Iris pigment epithelial cell (primary cell): ENCODE data around the gene NR2C2.

Experiments used
- DNase-seq: peaks from one replicate; pipeline ENCODE4 v3.0.0-alpha.2; 2011; ENCODE audit warnings: low read depth

Gene NR2C2

DNA sequence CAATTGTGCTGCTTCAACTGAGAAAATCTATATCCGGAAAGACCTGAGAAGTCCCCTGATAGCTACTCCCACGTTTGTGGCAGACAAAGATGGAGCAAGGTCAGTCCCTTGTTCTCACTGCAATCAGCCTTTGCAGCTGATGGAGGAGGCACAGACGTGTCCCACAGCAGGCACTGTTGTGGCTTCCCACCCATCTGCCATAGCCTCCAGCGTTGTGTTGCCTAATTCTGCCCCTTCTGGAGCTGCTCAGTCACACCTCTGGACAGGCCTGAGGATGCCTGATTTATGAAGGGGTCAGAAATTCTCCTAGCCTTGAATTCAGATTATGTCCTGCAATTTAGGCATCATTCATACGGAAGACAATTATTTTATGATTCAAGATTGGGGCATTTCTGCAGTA lies 75.9 kb downstream of the NR2C2 start:
- DNase-seq: no peak

DNA sequence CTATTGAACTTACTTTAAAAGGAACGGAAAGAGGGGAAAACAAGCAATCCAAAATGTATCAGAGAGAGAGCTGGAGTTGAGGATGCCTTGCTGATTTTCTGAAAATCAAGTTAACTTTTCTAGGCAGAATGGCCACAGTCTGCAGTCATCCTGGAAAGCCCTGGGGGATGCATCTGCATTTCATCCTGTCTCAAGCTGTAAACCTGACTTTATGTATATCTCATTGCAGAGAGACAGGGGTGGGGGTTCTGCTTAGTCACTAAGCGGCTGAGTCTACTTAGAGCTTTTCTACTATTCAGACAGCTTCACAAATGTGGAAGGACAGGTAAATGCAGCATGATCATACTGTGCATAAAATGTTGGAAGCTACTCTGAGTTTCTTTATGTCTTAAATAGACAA lies 76.3 kb downstream of the NR2C2 start:
- DNase-seq: no peak

DNA sequence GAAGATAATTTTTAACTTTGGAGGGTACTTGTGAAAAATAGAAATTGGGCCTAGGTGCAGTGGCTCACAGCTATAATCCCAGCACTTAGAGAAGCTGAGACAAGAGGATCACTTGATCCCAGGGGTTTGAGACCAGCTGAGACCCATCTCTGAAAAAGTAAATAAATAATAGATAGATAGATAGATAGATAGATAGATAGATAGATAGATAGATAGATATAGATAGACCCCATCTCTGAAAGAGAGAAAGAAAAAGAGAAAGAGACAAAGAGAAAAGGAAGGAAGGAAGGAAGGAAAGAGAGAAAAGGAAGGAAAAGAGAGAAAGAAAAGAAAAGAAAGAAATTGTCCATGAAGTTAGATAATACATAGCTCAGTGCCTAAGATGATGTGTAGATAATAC lies 82.2 kb downstream of the NR2C2 start:
- DNase-seq: no peak

DNA sequence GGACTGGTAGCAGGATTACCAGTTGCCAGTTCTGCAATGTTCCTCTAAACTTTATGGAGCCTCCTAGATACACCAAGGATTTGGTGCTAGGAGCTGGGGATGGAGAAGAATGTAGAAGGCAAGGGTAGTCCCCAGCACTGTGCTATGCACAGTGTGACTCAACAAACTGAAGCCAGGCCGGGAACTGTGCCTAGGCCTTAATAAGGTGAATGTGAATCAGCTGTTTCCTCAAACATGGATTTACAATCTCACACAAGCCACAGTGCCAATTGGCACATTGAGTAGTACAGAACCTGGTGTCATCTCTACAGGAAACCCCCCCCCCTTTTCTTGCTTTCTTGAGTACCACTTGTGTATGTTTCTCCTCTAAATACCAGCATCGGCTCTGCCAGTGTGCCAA lies 85.3 kb downstream of the NR2C2 start:
- no peak for DNase-seq

DNA sequence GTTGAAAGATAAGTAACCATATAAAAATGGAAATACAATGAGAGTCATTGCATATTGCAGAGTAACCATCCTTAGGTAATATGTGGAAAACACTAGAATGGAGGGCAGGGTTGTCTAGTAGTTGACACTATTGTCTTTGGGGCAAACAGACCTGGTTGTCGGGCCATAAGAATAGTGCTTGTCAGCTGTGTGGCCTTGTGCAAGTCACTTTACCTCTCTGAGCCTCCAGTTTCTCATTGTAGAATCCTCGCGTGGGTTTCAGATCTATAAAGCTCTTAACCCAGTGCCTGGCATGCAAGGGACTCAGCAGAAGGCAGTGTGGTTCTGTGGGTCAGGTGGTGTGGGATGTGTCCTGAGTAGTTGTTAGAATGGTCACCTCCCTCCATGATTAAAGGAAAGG lies 85.7 kb downstream of the NR2C2 start:
- no peak for DNase-seq

DNA sequence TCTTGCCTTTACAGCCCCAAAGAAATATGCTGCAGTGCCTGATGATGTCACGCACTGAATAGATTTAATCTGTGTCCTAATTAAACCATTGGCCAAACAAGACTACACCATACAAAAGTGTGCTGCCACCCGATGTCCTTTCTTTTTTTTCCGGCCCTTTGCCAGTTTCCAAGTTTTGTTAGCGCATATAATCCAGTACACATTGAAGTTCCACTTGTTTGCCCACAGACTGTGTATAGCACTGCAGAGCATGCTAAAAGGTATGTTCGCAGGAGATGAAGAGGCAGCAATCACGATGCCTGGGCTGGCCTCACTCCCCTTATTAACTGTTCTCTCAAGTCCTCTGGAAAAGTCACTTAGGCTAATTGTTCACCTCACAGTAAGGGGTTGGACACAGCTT lies 90.9 kb downstream of the NR2C2 start:
- no peak for DNase-seq

DNA sequence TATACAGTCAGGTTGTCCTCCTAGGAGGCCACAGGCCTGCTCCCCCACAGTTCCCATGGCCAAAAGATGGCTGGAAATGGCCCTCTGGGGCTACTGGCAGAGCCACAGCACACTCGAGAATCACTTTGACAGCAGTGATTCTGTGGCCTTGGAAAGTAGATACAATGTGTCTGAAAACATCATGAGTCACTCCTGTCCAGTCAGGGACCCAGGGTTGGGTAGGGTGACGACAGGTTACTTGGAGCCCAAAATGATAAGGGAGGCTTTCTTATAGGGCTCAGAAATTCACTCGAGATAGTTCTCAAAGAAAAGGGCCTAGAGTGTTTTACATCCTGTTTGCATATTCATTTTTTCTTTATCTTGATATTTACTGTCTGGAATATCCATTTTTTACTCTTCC lies 93.5 kb downstream of the NR2C2 start:
- DNase-seq: peak; percentile 30

DNA sequence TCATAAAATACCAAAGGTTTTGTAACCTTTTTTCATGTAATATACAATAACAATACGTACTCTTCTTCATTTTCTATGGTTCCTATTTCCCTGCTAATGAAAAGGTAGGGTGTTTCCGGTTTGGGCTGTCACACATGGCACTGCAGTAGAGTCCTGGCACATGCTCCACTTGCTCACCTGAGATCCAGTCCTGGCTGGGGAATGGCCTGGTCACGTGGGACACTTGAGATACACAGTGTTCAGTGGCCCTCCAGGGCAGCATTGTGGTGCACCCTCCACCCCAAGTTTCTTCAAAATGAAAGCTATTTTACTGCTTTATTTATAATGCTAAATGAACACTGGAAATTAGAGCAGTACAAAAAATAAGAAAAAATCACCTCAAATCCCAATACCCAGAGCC lies 94.6 kb downstream of the NR2C2 start:
- DNase-seq: no peak

DNA sequence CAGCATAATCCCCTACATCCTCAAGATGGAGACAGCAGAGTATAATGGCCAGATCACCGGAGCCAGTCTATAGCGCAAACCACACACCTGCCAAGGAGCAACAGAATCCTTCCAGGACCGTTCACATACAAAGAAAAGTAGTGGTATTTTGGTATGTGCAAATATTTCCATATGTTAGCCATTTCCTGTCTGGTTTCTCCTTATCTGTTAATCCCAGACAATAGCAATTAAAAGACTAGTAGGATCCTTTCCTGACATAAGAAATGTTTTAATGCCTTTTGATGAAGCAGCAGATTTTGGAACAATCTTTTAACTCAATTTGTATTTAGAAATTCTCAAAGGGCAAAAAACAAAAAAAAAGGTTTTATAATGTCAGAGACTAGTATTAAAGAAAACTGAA lies 95.6 kb downstream of the NR2C2 start:
- peak; percentile 39 for DNase-seq

DNA sequence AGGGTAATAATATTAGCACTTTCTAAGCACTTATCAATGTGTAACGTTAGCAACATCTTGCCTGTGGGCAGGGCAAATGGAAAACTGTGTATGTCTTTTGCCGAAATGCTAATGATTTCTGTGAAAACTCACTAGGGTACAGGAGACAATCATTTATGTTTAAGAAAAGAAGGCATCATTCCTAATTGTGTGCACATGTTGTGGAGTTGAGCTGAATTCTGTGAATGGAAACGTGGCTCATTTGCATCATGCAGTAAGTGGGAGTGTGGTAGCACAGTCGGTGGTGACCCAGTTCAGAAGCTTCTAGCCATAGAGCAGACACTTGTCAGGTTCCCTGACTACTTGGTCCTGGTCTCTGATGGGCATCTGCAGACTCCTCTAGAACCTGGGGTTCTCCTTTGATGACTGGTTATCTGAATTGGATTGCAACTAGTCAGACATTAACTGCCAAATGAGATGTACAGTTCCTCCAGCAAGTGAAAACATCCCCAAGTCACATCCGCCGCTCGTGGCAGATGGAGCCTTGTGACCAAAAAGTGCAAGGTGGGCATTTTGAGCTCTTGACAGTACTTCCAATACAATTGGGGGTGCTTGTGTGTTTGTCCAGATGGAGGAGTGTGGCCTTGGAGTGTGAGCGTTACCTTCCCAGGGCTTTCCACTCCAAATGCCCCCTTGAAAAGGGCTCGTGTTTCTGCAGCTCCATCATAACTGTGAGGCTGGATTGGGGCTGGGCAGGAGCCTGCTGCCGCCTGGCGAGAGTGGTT lies 96.2 kb downstream of the NR2C2 start:
- no peak for DNase-seq

DNA sequence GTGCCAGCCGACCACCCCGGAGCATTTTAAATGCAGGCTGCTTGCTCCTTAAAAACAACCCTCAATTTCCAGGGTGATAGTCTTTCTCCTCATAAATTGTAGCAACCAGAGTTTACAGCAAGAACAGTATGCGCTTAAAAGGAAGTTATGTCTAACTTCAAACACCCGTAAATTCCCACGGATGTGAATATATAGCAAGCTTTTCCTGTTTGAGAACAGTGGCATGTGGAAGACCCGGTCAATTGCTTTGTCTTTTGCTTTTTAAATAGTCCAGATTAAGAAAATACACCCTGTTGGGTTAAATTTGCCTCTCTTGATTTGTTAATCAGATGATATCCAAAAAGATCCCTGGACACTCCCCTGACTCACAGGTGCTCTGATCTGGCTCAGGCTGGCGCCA lies 96.9 kb downstream of the NR2C2 start:
- DNase-seq: no peak

DNA sequence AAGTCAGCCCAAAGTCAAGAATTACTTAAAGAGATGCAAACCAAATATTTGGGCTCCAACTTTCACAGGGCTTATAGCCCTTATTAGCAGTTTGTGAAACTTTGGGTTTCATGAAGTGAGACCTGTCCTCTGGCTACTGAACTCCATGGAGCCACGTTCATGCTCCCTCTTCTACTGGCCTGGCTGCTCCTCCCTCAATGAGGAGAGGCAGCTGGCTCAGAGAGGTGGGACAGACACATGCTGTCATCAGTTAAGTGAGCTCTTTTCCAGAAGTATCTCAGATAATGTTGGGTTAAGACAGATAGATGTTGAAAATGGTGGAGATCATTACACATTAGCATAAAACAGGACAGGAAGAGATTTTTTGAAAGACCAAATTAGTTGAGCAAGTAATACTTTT lies 98.3 kb downstream of the NR2C2 start:
- no peak for DNase-seq

DNA sequence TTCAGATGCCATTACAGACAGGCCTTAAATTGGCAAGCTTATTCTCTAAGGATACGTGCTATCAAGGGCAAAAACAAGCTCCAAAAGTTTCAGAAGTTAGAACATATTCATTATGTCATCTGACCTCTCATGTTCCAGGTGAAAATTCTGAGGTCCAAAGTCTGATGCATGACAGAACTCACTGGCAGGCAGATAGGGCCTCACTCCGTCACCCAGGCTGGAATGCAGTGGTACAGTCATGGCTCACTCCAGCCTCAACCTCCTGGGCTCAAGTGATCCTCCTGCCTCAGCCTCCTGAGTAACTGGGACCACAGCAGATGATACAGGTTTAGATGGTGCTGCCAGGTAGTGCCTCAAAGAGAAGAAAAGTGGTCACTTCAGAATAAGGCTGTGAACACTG lies 102.2 kb downstream of the NR2C2 start:
- no peak for DNase-seq

DNA sequence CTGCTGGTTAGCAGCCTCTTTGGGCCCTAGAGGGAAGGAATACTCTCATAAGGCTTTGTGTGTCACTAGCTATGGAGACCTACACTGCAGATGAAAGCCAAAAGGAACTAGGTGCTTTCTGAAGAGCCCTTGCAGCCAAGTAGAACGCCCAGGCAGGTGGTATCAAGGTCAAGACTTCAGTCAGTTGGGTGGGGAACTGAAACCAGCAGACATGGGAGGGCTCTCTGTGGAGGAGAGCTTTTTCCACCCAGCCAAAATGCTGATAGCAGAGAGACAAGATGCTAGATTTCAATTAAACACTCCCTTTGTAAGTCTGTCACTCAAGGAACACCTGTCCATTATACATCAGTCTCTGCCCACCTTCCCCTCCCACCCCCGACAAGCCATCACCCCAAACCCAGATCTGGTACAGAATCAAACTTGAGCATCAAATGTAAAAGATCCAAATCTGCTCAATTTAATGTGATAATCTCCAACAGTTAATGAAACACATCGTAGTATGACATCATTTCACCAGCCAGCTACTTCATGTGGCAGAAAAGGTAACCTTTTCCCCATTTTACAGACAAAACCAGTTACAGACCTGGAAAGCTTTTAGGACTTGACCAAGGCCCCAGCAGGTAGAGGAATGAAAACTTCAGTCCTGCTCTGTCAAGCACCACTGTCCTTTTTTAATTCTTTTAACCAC lies 103.2 kb downstream of the NR2C2 start:
- no peak for DNase-seq

DNA sequence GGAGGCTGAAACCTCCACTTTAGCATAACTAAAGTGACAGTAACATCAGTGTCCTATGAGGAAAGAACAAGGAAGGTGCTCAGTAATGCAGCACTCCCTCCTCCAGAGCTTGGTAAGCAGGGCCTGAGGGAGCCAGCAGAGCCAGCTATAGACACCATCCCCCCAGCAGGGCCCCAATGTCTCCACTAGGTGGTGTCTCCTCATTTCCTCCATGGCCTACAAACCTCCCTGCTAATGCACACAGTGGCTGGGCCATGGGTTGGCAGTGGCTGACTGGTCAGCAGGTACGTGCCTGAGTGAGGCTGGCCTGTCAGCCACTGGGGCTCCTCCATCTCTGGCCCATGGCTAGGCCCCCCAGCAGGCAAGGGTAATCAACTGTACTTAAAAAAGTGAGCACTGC lies 104.1 kb downstream of the NR2C2 start:
- peak; percentile 55 for DNase-seq

DNA sequence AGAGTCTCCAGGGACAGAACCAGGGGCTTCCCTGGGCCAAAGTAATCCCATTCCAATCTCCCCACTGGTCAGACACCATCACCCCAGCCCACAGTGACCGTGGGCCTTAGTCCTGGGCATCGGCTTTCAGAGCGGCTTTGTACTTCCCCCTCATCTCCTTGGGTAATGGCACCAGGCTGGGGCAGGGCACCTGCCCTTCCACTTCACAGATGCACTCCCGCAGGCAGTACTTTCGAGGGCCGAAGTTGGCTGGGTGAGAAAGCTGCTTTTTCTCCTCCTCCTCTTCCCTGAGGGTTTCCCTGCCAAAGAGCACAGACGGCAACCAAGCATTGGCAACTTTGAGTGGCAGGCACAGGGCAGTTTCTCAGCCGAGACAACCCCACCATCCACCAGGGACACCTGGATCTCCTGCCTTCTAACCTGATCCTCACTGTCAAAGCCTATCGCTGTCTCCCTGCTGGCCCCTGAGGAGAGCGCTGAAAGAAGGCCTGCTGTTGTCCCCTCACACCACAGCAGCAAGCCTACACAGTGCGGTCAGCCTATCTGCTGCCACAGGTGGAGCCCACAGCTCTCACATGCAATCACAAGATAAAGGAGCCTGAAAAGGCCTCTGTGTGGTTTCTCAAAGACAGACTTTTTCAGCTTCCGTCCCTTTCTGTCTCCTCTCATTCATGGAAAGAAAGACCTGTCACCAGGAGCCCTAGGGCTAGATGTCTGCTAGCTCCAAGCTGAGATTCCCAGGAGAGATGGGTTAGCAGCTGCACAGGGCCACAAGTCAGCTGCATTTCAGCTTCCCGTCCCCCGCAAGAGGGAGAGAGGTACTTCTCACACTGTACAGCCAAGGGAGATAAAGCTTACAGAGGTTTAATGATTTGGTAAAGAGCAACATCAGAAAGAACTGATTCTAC lies 105.2 kb downstream of the NR2C2 start:
- DNase-seq: no peak

DNA sequence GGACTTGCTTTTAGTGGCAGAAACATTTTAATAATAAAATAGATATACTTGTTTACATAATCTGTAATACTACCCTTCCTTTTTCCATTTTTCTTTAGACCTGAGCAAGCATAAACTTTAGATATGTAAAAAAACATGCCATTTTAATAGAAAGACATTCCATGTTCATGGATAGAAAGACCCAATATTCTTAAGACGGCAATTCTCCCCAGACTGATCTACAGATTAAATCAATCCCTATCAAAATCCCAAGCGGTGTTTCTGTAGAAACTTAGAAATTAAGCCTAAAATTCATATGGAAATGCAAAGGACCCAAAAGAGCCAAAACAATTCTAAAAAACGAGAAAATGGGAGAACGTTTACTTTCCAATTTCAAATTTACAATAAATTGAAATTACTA lies 106.2 kb downstream of the NR2C2 start:
- DNase-seq: no peak

DNA sequence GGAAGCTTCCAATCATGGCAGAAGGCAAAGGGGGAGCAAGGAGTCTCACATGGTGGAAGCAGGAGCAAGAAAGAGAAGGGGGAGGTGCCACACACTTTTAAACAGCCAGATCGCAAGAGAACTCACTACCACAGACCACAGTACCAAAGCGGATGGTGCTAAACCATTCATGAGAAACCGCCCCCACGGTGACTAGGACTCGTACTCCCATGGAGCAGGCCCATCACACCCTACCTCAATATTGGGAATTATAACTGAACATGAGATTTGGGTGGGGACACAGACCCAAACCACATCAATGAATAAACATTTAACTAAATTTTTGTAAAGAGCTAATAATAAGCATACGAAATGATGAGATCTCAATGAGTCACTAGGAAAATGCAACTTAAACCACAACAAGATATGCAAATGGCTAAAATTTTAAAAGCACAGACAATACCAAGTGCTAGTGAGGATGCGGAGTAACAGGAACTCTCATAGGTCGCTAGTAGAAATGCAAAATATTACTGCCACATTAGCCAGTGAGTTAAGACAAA lies 107.7 kb downstream of the NR2C2 start:
- DNase-seq: peak; percentile 31

DNA sequence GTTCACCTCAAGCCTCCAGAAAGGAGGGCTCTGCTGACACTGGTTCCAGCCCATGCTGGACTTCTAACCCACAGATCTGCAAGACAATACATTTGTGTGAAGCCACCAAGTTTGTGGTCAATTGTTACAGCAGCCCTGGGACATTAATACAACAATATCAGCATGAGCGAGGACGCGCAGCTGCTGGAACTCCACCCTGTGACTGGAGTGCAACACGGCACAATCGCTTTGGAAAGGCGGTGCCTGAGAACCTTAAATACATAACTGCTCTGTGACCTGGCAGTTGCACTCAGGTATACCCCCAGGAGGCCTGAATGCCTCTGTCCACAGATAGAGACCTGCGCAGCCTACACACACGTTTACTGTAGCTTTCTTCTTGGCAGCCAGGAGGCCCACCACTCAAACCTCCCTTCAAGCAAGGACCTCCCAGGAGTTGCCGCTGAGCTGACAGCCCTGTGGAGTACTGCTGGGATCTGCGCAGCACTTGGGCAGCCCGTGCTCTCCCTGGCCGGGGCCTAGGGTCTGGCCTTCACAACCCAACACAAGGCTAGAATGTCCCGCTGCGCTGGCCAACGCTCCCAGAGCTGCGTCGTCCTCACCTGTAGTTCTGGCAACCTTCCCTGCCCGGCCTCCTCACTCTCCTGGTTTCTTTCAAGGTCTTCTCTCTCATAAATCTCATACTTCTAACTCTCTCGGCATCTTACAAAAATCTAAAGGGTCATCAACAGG lies 109.5 kb downstream of the NR2C2 start:
- no peak for DNase-seq

DNA sequence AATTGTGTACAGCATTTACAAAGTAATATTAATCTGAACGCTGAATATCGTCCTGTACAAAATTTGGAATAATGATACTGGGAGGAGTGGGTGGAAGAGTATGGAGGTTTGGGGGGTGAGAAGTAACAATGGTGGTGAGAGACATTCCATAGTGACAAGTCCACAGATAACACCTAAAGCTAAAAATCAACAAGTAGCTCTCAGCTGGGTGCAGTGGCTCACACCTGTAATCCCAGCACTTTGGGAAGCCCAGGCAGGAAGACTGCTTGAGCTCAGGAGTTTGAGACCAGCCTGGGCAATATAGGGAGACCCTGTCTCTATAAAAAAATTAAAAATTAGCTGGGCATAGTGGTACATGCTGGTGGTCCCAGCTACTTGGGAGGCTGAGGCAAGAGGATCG lies 112.6 kb downstream of the NR2C2 start:
- DNase-seq: no peak

DNA sequence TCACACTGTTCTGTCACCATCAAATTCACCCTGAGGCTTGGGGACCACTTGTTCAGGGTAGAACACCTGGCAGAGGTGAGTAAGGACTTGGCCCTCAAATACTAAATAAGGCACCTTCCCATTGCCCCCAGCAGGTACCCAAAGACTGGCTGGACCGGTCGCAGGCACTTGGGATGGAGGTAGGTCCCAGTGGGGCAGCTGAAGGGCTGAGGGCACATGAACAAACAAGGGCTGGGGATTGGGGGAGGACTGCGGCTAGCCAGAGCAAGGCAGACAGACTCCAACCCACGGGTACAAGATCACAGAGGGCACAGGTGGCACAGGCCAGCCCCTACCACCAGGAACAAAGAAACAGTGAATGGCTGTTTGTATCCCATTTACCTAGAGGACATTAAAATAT lies 115.9 kb downstream of the NR2C2 start:
- no peak for DNase-seq
